Motor neuron (in vitro differentiated cells): ENCODE results near the gene PNPLA7. TPM values are rescaled to one million over a fixed set of nuclear protein-coding genes. Genes with fewer than 3 reads are reported as not detected.
"Not testable (repeated sequence)": the region's sequence is repeated elsewhere in the genome, so short reads cannot be mapped to it uniquely, and the experiment has no call there.

Source experiments
- ATAC-seq, 8 experiments: fragments of 200-7000 bp; cut with Tn5 transposase; replicated peaks in 6 of 8; 2 replicates each; pipeline ENCODE4 v1.8.0; 2021; ENCODE audit warnings: mild to moderate bottlenecking in 8 of 8, moderate library complexity in 8 of 8
- H3K27ac ChIP-seq, 2 donors: fragments of 250-450 bp; sonication (Bioruptor Pico); 2 replicates each; pipeline ENCODE4 v1.9.0; 2021; ENCODE audit warnings: antibody characterized with exemption in 2 of 2, mild to moderate bottlenecking in 2 of 2, moderate library complexity in 1 of 2
- H3K4me1 ChIP-seq, 2 donors: fragments of 250-450 bp; sonication (Bioruptor Pico); replicated peaks in 1 of 2; 2 replicates each; pipeline ENCODE4 v1.6.1; 2021; ENCODE audit warnings: antibody characterized with exemption in 2 of 2, mild to moderate bottlenecking in 2 of 2, moderate library complexity in 1 of 2
- H3K4me3 ChIP-seq, 5 donors: fragments of 250-450 bp; sonication (Bioruptor Pico); 2 replicates each; pipeline ENCODE4 v1.9.0; 2021; ENCODE audit warnings: antibody characterized with exemption in 5 of 5, mild to moderate bottlenecking in 5 of 5, moderate library complexity in 4 of 5
- WGBS, 10 experiments: fragments of 450-650 bp; shearing (Covaris generic); methylation state at CpG; one replicate each; pipeline ENCODE4 v1.0.0; 2022; 5-methylcytosine and 5-hydroxymethylcytosine counted together
- in situ Hi-C, 9 experiments: fragments of 400-800 bp; cut with MboI; loops; one replicate each; pipeline ENCODE4 v1.15.0; 2021; ENCODE audit warnings: low sequenced_read_pairs in 9 of 9, low pct_unique_long_range_greater_than_20kb in 2 of 9; ENCODE audit not compliant: unreplicated experiment in 9 of 9
- total RNA-seq, 8 experiments: library from RNA; unstranded; fragments of 300-600 nt; gene quantifications; 2 replicates each; pipeline versions ENCODE4 v1.2.3 to v1.2.4, GENCODE V29; 2022

The PNPLA7 gene
- total RNA-seq, 8 experiments from 2014 or later = 0.16 to 3.3 (median 1.5) TPM

DNA sequence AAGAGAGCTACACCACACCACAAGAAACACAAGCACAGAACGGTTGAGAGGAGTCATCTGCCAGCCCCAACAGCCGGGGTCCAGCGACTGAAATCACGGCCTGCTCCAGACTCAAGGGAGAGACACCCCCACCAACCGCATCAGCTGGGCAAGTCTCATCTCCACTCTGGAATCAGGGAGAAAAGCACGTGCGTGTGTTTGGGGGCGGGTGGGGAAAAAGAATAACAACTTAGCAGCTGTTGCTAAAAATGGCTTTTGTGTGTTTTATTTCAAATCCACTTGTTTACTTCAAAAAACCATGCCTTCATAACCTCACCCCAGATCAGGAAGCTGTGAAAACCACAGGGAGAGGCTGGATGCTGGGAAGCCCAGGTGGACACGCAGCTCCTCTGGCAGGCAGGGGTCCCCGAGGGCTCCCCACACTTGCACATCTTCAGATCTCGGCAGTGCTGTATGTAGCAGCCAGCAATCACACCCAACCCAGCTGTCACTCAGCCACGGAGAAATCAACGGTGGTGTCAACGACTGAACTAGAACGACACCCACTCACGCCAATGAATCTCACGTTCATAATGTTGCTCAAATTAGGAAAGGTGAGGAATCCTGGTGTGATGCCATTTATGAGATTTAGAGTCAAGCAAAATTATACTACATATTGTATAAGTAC lies 19.0 kb downstream of the PNPLA7 start:
- peaks cover 4 to 6% of the 10 kb centered on the region in 2 donors for H3K4me1 ChIP-seq
- no peak for ATAC-seq
- WGBS, 10 experiments = 55 to 100% (median 78%) methylated on average over 2 to 10 of the region's 17 CpGs; no CpG with 5 or more reads in 2 of the 10 experiments
- H3K27ac ChIP-seq = no peak overlapping the region
- in situ Hi-C loops = loop anchor here in 1 of 9 experiments (25.0 kb wide), 1 partner anchor 219 kb away; the partner anchor contains the start of gene NRARP
- no peak overlapping the region for H3K4me3 ChIP-seq

DNA sequence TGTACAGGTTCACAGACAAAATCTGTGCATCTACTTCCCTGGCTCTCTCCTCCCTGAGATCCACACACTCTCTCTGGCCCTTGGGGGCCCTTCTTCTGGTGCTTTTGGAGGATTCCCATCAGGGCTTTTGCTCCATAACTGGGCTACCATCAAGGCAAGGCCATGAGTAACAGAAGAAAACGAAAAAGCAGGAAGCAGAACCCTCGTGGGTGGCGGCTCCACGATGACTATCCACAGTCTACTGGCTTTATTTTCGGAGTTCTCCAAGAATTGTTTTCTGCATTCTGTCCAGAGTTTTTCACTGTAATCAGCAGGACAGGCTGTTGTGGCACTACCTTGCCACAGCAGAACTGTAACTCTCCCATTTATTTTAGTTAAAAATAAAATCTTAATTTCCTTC lies 19.9 kb downstream of the PNPLA7 start:
- ATAC-seq = no peak
- Histone ChIP-seq H3K4me3 (no peak overlapping the region), H3K4me1 (peaks cover 4 to 6% of the 10 kb centered on the region in 2 donors), H3K27ac (no peak overlapping the region)
- in situ Hi-C loops = loop anchor here in 1 of 9 experiments (25.0 kb wide), 1 partner anchor 218 kb away; the partner anchor contains the start of gene NRARP
- WGBS, 10 experiments = 52 to 100% (median 74%) methylated on average over 1 to 5 of the region's 5 CpGs; no CpG with 5 or more reads in 2 of the 10 experiments

DNA sequence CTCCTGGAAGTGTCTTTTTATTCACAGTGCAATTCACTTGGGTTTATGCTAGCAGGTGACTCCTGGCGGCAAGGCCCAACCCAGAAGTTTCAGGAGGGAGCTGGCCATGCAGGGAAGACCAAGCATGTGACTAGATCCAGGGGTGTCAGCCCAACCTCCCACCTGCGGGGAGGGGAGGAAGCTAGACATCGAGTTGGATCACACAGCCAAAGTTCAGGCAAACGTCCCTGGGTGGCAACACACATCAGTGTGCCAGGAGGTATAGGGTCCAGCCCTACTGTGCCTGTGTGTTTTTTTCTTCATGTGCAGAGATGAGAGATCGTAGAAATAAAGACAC lies 25.3 kb downstream of the PNPLA7 start:
- no peak overlapping the region for H3K27ac ChIP-seq
- no peak for ATAC-seq
- H3K4me1 ChIP-seq = no peaks in the 10 kb centered on the region
- no peak overlapping the region for H3K4me3 ChIP-seq
- in situ Hi-C loops = loop anchor here in 1 of 9 experiments (25.0 kb wide), 1 partner anchor 213 kb away; the partner anchor contains the start of gene NRARP
- WGBS, 10 experiments = 92 to 100% methylated on average over 1 to 2 of the region's 5 CpGs; no CpG with 5 or more reads in 8 of the 10 experiments

DNA sequence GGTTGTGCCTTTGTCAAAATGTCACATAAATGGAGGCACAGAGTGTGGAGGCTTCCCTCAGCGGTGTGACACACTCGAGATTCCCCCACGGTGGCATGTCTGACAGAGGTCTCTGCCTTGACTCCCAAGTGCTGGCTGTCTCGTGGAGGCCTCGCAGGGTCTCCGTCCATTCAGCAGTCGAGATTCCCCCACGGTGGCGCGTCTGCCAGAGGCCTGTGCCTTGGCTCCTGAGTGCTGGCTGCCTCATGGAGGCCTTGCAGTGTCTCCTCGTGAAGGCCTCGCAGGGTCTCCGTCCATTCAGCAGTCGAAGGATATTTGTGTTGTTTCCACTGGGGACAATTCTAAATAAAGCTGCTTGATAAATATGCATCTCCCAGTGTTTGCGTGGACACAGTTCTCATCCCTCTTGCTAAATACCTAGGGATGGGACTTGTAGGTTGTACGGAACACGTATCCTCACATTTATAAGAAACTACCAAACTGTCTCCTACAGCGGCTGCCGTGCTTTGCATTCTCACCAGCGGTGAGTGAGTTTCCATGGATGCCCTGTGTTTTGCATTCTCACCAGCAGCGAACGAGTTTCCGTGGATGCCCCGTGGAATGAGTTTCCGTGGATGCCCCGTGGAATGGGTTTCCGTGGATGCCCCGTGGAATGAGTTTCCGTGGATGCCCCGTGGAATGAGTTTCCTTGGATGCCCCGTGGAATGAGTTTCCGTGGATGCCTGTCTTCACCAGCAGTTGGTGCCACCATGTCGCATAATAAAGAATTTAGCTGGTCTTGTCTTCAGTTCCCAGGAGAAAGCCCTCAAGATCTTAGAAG lies 25.8 kb downstream of the PNPLA7 start:
- 80 to 100% (median 91%) methylated on average over 1 to 16 of the region's 33 CpGs; no CpG with 5 or more reads in 2 of the 10 experiments for WGBS, 10 experiments
- in situ Hi-C loops = no loop called here

DNA sequence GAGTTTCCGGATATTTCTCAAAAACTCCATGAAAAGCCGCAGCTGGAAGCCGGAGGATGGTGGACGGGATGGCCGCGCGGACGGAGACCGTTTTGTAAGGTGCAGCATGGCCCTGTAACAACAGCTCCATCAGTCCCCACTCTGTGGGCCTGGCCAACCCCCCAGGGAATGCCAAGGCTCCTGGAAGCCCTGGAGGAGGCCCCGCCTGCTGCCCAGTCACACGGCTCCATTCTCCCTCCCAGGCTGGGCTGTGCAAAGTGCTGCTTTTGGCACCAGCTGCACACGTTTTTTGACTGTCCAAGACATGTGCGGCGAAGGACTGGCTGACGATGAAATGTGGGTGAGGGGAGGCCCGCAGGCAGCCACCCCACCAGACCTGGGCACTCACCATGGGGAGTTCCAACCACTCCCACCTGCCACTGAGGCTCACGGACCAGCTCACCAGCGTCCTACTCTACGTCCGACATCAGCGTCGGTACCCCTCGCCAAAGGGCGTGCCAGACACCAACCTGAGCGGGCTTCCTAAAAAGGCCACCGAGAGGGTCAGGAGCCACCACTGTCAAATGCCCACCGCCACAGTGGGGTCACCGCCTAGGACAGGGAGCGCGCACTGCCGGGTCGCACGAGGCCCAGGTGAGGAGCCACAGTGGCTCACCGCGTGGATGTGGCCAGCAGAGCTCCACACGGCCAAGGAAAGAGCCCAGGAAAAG lies 27.3 kb downstream of the PNPLA7 start:
- ATAC-seq = peak in 1 of 8 experiments; percentile 11
- no peaks in the 10 kb centered on the region for H3K4me1 ChIP-seq
- in situ Hi-C loops = no loop called here
- no peak overlapping the region for H3K4me3 ChIP-seq
- 83 to 100% (median 93%) methylated on average over 2 to 18 of the region's 36 CpGs; no CpG with 5 or more reads in 3 of the 10 experiments for WGBS, 10 experiments
- no peak overlapping the region for H3K27ac ChIP-seq

More for the DNA sequence above, 25.8 kb downstream of the PNPLA7 start:
- Histone ChIP-seq H3K4me1 (no peaks in the 10 kb centered on the region), H3K27ac (no peak overlapping the region), H3K4me3 (no peak overlapping the region)
- ATAC-seq = peak in 3 of 8 experiments; percentile 50 to 88 (median 59)

DNA sequence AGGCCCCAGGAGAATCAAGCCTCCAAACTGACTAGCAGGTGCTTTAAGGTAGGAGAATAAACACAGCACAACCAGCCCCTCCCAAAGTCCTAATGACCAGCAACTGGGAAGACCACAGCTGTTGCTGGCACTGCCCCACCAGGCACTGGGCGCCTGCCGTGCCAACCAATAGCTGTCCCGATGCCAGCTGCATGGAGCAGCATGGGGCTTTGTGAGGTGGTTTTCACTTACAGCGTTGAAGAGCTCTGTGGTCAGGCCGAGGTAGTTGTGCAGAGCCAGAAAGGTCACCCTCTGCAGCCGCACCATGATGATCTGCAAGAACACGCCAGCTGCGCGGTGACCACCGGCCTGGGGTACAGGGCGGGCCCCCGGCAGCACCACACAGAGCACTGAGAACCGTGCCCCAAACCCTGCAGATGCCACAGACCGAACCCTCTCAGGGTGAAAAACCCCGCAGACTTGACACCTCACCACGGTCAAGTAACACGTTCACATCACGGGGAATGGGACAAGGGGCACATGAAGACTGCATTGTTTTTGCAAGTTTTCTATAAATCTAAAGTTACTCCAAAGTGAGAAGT lies 28.7 kb downstream of the PNPLA7 start:
- no peak for ATAC-seq
- H3K4me1 ChIP-seq = no peaks in the 10 kb centered on the region
- 83 to 100% (median 93%) methylated on average over 2 to 9 of the region's 18 CpGs; no CpG with 5 or more reads in 1 of the 10 experiments for WGBS, 10 experiments
- in situ Hi-C loops = no loop called here
- no peak overlapping the region for H3K27ac ChIP-seq
- no peak overlapping the region for H3K4me3 ChIP-seq

DNA sequence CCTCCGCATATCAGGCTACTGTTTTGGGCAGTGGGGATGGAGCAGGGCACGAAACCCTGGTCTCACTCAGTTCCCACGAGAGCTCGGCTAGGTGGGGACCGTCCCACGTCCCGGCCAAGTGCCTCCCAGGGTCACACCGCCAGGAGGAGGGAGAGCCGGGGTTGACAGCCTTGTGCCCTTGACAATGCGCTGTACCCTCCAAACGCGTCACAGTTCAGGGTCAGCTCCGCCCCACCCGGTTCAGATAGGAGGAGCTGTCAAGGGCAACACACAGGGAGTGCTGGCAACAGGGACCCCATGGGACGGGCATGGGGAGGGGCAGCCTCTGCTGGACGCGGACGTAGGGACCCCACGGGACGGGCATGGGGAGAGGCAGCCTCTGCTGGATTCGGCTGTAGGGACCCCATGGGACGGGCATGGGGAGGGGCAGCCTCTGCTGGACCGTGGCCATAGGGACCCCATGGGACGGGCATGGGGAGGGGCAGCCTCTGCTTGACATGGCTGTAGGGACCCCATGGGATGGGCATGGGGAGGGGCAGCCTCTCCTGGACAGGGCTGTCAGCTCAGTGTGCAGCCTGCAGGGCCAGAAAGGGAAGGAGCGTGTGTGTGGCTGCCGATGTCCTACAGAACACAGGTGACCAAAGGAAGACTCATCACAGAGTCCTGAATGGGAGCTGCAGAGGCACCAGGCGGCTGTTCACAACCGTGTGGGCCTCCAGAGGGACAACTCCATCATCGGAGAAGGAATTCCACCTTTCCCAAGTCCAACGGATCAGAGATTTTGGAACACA lies 29.4 kb downstream of the PNPLA7 start:
- ATAC-seq = peak in 1 of 8 experiments; percentile 12
- Histone ChIP-seq H3K4me3 (no peak overlapping the region), H3K4me1 (no peaks in the 10 kb centered on the region), H3K27ac (no peak overlapping the region)
- 70 to 100% (median 96%) methylated on average over 1 to 13 of the region's 30 CpGs; no CpG with 5 or more reads in 2 of the 10 experiments for WGBS, 10 experiments
- in situ Hi-C loops = no loop called here

DNA sequence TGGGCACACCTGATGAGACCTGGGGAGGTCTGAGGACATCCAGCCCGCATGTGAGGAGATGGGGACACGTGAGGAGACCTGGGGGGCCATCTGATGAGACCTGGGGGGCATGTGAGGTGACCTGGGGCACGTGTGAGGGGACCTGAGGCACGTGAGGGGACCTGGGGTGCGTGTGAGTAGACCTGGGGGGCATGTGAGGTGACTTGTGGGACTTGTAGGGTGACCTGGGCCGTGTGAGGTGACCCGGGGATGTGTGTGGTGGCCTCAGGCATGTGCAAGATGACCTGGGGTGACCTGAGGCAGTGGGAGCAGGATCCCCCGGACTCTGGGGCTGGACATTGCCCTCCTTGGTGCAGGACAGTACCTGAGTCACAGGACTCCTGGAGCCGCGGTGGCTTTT lies 30.6 kb downstream of the PNPLA7 start:
- Histone ChIP-seq H3K4me1 (no peaks in the 10 kb centered on the region), H3K4me3 (no peak overlapping the region), H3K27ac (no peak overlapping the region)
- WGBS, 10 experiments = 100% methylated on average over 2 of the region's 10 CpGs; no CpG with 5 or more reads in 8 of the 10 experiments
- in situ Hi-C loops = no loop called here
- ATAC-seq = no peak

DNA sequence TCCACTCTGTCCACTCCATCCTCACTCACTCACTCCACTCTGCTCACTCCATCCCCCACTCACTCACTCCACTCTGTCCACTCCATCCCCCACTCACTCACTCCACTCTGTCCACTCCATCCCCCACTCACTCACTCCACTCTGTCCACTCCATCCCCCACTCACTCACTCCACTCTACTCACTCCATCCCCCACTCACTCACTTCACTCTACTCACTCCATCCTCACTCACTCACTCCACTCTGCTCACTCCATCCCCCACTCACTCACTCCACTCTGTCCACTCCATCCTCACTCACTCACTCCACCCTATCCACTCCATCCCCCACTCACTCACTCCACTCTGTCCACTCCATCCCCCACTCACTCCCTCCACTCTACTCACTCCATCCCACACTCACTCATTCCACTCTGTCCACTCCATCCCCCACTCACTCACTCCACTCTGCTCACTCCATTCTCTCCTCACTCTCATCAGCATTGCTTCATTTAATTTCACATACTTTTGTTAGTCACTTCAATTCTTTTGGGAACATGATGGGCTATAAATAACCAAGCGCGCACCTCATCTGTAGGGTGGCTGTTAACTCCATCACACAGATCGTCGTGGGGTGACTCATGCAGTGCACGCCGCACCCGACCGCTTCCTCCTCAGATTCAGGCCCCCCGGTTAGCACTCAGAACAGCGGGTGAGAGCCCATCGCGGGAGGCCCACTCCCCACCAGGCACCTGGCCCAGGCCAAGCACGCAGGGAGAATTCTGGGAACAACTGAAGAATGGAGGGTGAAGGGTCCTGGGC lies 31.3 kb downstream of the PNPLA7 start:
- 84 to 100% (median 94%) methylated on average over 2 to 8 of the region's 13 CpGs; no CpG with 5 or more reads in 4 of the 10 experiments for WGBS, 10 experiments
- H3K4me1 ChIP-seq, ATAC-seq, H3K4me3 ChIP-seq, in situ Hi-C loops, H3K27ac ChIP-seq: not testable (repeated sequence)

DNA sequence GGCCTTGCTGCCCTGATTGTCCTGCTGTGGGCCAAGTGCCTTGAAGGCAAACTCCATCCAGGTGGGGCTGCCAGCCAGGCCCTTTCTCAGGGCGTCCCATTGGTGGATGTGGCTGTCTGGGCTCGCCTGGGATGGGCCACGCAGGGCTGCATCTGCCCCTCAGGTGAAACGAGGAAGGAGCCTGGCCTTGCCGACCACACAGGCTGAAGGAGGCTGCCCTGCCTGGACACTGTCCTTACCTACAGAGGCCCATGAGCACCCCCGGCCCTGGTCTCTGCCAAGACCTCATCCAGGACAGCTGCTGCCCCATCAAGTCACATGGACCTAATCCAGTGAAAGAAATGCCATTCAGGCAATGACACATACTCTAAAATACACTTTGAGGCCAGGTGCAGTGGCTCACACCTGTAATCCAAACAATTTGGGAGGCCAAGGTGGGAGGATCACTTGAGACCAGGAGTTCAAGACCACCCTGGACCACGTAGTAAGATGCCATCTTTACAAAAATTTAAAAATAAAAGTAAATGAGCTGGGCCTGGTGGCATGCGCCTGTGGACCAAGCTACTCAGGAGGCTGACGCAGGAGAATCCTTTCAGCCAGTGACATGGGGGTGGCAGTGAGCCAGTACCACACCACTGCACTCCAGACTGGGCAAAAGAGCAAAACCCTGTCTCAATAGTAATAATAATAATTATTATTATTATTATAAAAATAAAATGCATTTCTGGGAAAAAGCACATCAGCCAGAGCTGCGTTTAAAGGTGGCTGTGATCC lies 33.9 kb downstream of the PNPLA7 start:
- no peak overlapping the region for H3K4me3 ChIP-seq
- peaks cover 0 to 4% of the 10 kb centered on the region in 2 donors for H3K4me1 ChIP-seq
- in situ Hi-C loops = no loop called here
- H3K27ac ChIP-seq = no peak overlapping the region
- peak in 1 of 8 experiments; percentile 14 for ATAC-seq
- 73 to 100% (median 86%) methylated on average over 2 to 7 of the region's 10 CpGs; no CpG with 5 or more reads in 2 of the 10 experiments for WGBS, 10 experiments

DNA sequence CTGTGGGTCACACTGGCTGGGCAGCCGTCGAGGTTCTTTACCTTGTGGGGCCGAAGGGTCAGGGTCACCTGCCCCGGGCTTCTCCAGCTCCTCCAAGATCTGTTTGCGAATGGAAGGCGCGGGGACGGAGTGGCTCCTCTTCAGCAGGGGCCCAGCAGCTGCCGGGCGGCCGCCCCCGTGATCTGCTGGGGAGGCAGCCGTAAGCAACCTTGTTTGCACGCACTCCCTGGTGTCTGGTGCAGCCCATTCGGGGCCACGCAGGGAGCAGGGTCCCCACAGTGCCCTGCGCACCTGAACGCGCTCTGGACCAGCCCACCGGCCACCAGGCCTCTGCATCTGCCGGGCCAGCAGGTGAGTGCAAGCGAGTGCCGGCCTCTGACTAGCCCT lies 34.9 kb downstream of the PNPLA7 start:
- in situ Hi-C loops = no loop called here
- peaks cover 0 to 4% of the 10 kb centered on the region in 2 donors for H3K4me1 ChIP-seq
- ATAC-seq = peak in 1 of 8 experiments; percentile 16
- no peak overlapping the region for H3K4me3 ChIP-seq
- 87% methylated on average over 3 of the region's 23 CpGs; no CpG with 5 or more reads in 9 of the 10 experiments for WGBS, 10 experiments
- H3K27ac ChIP-seq = no peak overlapping the region
